Stimulated activated CD4-positive, alpha-beta T cell treated with anti-CD3 and anti-CD28 coated beads, Interleukin-15, amount 100 ng/mL, for 1 hour (primary cell): ENCODE results near the gene RNGTT.
"Not testable (repeated sequence)": the region's sequence is repeated elsewhere in the genome, so short reads cannot be mapped to it uniquely, and the experiment has no call there.

Experiments
- DNase-seq, 2 donors: peaks; one replicate each; pipeline ENCODE4 v3.0.0-alpha.2; 2020; ENCODE audit warnings: low read depth in 1 of 2, low spot score in 1 of 2

RNGTT gene

GRCh38 chr6:88741071-88741470, 222.3 kb downstream of the RNGTT start:
- DNase-seq = no peak

DNA sequence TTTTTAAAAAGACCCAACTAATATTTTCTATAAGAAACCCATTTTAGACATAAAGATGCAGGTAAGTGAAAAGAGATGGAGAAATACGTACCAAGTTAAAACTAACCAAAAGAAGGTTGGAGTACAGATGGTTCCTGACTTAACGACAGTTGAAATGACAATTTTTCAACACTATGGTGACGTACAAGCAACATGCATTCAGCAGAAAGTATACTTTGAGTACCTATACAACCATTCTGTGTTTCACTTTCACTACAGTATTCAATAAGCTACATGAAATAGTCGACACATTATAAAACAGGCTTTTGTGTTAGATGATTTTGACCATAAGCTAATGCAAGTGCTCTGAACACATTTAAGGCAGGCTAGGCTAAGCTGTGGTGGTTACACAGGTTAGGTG, 228.9 kb downstream of the RNGTT start:
- DNase-seq = no peak

GRCh38 chr6:88730611-88731011, 232.8 kb downstream of the RNGTT start:
- no peak for DNase-seq

DNA sequence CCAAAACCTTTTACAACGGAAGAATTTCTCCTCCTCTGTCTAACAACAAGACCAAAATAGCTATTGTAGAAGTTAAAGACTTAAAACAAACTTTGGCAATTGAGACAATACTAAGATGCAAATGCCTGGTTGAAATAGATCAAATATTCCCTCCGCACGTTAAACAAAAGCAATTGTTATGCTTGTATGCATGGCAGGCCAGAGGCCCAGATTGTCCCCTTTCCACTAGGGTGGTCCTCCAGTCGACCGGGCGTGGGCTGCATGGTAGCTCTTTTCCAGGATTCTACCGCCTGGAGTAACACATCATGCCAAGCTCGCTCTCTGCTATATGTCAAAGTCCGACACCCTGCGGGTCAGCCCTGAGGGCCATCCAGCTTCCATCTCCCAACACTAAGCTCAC, 234.7 kb downstream of the RNGTT start:
- no peak for DNase-seq

DNA sequence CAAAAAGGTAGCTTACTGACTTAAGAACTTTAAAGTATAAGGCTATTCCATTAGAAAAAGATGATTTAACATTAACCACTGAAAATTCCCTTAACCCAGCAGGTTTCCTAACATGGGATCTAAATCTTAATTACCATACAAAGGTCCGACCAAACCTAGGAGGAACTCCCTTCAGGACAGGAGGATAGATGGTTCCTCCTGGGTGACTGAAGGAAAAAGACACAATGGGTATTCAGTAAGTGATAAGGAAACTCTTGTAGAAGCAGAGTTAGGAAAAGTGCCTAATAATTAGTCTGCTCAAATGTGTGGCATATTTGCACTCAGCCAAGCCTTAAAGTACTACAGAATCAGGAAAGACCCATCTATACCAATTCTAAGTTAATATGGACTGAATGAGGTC, 237.0 kb downstream of the RNGTT start:
- not testable (repeated sequence) for DNase-seq

- DNase-seq = peak in 1 of 2 donors; percentile 12
Measured at GRCh38 chr6:88725111-88725975, 238.1 kb downstream of the RNGTT start.

GRCh38 chr6:88722686-88723085, 240.7 kb downstream of the RNGTT start:
- DNase-seq = no peak

DNA sequence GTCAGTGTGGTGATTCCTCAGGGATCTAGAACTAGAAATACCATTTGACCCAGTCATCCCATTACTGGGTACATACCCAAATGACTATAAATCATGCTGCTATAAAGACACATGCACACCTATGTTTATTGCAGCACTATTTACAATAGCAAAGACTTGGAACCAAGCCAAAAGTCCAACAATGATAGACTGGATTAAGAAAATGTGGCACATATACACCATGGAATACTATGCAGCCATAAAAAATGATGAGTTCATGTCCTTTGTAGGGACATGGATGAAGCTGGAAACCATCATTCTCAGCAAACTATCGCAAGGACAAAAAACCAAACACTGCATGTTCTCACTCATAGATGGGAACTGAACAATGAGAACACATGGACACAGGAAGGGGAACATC, 247.0 kb downstream of the RNGTT start:
- DNase-seq = not testable (repeated sequence)

GRCh38 chr6:88712243-88712936, 251.0 kb downstream of the RNGTT start:
- DNase-seq = no peak

- no peak for DNase-seq
Measured at GRCh38 chr6:88709819-88710246, 253.6 kb downstream of the RNGTT start.

- DNase-seq = no peak
Measured at GRCh38 chr6:88708197-88708744, 255.1 kb downstream of the RNGTT start.

DNA sequence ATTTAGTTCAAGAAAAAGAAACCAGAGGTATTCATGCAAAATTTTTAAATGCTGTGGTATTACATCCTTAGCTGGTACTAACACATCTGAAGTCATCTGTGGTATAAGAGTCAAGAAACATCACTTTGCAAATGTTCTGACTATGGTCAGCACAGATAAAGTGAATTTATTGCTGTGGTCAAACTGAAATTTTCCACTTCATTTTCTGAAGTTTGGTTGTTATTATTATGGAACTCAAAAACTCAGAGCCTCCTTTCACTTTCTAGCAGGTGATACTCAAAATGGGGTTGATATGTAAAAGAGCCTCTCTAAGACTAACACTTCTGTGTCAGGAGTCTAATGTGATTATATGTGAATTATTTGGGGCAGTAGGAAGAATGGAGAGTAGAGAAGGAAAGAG, 257.8 kb downstream of the RNGTT start:
- no peak for DNase-seq

DNA sequence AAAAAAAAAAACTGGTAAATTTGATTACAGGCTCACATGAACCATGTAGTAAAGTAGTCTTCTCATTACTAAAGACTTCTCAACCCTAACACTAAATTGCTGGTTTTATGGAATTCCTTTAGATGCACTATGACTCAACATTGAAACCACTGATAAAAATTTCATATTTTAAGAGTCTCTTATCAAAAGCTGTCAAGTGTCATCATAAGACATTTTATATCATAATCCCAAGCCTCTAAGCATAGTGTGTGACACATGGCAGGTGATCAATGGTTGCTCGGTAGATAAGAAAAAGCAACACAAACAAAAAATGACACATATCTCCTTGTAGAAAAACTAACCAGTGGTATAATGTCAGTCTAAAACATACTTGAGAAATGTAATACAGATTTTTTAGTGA, 258.4 kb downstream of the RNGTT start:
- DNase-seq = no peak

DNA sequence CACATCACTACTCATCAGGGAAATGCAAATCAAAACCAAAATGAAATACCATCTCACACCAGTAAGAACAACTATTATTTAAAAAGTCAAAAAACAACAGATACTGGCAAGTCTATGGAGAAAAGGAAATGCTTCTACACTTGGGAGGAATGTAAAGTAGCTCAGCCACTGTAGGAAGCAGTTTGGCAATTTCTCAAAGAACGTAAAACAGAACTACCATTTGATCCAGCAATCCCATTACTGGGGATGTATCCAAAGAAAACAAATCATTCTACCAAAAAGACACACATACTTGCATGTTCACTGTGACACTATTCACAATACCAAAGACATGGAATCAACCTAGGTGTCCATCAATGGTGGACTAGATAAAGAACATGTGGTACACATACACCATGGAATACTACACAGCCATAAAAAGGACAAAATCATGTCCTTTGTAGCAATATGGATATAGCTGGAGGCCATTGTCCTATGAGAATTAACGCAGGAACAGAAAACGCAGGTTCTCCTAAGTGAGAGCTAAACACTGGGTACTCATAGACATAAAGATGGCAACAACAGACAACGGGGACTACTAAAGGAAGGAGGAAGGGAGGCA, 260.4 kb downstream of the RNGTT start:
- no peak for DNase-seq

- no peak for DNase-seq
Measured at GRCh38 chr6:88698661-88699060, 264.8 kb downstream of the RNGTT start.

DNA sequence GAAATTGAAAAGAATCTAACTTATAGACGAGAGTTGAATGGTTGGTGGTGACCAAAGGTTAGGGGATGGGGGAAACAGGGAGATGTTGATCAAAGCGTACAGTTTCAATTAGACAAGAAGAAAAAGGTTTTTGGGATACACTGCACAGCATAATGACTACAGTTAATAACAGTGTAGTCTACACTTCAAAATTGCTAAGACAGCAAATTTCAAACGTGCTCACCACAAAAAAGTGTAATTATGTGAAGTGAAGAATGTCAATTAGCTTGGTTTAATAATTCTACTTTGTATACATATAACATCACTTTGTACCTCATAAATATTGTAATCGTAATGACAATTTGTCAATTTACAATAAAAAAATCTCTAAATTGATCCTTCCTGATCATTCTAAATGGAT, 267.5 kb downstream of the RNGTT start:
- DNase-seq = no peak

GRCh38 chr6:88683734-88684133, 279.7 kb downstream of the RNGTT start:
- DNase-seq = no peak

DNA sequence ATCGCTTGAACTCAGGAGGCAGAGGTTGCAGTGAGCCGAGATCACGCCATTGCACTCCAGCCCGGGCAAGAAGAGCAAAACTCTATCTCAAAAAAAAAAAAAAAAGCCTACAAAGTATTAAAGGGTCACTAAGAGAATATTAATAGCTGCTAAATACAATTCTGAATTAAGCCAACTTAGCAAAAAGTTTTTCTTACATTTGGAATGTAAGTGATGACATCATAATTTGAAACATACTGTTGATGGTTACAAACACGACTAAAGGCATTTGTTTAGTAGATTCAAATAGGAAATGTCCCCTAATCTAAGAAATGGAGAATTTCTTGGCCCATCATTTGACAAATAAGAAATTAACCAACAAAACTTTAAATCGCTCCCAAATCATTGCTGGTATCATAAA, 282.8 kb downstream of the RNGTT start:
- no peak for DNase-seq

DNA sequence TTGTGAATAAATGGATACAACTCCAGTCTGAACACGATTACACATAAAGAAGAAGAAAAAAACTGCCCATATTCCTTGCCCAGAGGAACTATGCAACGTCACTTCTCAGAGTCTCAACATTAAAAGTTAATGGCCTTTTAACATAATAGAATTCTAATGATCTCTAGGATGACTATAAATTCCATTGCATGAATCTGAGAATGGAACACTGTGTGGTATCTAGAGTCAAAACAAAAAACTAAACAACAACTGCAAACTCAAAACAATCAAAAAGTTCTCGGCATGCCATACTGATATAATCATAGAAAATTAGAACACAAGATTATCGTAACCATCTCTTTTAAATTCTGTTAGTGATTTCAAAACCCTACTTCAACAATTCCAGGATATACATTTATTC, 283.6 kb downstream of the RNGTT start:
- no peak for DNase-seq

DNA sequence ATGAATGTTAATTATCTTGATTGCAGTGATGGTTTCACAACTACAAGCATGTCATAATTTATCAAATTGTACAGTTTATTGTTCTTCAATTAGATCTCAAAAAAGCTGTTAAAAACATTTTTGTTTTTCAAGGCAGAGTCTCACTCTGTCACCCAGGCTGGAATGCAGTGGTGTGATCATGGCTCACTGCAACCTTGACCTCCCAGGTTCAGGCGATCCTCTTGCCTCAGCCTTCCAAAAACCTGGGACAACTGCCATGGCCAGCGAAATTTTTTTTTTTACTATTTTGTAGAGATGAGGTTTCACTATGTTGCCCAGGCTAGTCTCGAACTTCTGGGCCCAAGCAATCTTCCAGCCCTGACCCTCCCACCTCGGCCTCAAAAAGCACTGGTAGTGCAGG, 286.1 kb downstream of the RNGTT start:
- no peak for DNase-seq

DNA sequence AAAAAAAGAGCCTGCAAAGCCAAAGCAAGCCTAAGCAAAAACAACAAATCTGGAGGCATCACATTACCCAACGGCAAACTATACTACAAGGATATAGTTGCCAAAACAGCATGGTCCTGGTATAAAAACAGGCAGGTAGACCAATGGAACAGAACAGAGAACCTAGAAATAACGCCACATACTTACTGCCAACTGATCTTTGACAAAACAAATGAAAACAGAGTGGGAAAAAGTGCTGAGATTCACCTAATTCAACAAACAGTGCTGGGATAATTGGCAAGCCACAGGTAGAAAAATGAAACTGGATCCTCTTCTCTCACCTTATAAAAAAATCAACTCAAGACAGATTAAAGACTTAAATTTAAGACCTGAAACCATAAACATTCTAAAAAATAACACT, 291.8 kb downstream of the RNGTT start:
- DNase-seq = no peak

DNA sequence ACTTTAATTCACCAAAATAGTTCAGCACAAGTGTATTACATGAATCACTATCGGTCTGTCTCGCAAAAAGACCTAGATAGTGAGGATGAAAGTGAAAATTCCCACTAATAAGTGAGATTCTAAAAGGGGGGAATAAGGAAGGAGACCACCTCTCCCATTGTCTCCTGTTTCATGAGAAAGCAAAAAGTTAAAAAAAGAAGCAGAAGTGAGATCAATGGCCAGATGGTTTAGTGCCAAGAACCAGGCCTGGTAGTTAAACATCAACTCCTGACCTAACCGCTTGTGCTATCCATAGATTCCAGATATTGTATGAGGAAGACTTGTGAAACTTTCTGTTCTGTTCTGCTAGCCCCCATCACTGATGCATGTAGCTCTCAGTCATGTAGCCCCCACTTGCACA, 293.0 kb downstream of the RNGTT start:
- no peak for DNase-seq
